HL-60/S4 treated with retinoic acid at 250 ng/mL for 4 days and 3 days (cell line): Measurements from ENCODE around the gene RRP12.
"Not testable (repeated sequence)": the region's sequence is repeated elsewhere in the genome, so short reads cannot be mapped to it uniquely, and the experiment has no call there.

Experiments
- in situ Hi-C: fragments of 300-500 bp; cut with MboI; formaldehyde crosslinking; loops from 2 replicates; pipeline ENCODE4 v1.7.0; 2022; ENCODE audit warnings: low sequenced_read_pairs

The RRP12 gene

DNA sequence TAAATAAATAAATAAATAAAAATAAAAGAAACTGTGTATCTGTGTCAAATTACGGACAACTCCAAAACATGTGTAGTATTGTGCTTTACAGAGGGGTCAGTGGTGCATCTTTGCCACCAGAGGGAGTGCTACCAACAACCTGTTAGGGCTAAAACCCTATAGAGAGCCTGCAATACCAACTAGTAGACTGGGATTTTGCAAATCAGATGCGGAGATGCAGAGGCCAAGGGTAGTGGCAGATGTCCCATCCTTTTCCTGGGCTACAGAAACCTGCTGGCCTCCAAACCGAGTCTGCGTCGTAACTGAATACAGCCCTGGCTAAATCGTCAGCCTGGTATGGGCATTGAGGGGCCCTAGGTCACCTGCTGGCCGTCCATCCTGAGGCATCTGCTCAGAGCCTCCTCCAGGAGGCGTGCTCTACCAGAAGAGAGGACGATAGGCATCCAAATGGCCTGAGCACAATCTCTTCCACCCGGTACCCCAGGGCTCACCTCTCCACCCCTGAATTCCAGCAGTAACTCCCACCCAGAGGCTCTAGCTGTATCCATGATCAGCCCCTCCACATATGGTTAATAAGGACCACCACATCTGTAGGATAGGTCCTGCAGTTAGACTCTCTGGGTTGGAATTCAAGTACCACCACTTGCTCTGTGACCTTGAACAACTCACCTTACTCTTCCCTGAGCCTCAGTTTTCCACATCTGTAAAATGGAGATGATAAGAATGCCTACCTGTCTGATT, 6.2 kb upstream of the RRP12 start:
- in situ Hi-C loops = no loop called here

DNA sequence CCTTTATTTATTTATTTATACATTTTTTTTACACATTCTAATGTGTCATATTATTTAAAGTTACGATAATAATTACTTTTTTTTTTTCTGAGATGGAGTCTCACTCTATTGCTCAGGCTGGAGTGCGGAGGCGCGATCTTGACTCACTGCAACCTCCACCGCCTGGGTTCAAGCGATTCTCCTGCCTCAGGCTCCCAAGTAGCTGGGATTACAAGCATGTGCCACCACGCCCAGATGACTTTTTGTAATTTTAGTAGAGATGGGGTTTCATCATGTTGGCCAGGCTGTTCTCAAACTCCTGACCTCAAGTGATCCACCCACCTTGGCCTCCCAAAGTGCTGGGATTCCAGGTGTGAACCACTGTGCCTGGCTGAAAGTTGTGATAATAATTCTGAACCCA, 5.3 kb upstream of the RRP12 start:
- in situ Hi-C loops = not testable (repeated sequence)

DNA sequence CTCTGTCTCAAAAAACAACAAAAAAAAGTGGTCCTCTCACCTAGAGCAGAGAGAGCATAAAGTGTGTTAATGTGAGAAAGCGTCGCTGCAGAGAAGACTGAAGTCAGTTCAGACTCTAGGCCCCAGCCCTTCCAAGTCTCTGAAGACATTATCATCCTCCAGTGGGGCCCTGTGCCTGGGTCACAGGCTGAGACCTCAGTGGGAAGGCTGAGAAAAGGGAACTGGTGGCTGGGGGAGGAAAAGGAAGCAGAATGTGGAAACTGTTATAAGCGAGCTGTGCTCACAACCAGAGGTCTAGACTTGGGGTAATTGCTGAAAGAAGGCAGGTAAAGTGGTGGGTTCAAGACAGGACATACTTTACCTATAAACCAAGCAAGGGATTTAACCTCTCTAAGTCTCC, 4.9 kb upstream of the RRP12 start:
- in situ Hi-C loops = no loop called here

DNA sequence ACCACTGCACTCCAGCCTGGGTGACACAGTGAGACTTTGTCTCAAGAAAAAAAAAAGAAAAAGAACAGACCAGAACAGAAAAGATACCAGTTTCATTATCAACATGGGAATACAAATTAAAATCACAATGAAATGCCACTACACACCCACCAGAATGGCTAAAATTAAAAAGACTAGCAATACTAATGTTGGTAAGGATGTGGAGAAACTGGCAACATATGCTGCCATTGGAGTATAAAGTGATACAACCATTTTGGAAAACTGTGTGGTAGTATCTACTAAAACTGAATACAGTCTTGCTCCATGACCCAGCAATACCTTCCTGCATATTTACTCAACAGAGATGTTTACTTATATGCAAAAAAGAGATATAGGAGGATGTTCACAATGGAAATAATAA, 2.9 kb upstream of the RRP12 start:
- in situ Hi-C loops = no loop called here

DNA sequence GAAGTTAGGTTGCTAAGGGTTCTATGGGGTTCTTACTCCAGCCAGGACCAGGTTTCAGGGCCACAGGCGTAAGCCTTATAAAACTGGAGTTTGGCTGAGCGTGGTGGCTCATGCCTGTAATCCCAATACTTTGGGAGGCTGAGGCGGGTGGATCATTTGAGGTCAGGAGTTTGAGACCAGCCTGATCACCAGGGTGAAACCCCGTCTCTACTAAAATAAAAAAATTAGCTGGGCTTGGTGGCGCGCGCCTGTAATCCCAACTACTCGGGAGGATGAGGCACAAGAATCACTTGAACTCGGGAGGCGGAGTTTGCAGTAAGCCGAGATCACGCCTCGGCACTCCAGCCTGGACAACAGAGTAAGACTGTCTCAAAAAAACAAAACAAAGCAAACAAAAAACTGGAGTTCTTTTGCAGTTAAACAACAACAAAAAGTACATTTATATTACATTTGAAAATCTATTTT, 347 bp upstream of the RRP12 start:
- in situ Hi-C loops = no loop called here

DNA sequence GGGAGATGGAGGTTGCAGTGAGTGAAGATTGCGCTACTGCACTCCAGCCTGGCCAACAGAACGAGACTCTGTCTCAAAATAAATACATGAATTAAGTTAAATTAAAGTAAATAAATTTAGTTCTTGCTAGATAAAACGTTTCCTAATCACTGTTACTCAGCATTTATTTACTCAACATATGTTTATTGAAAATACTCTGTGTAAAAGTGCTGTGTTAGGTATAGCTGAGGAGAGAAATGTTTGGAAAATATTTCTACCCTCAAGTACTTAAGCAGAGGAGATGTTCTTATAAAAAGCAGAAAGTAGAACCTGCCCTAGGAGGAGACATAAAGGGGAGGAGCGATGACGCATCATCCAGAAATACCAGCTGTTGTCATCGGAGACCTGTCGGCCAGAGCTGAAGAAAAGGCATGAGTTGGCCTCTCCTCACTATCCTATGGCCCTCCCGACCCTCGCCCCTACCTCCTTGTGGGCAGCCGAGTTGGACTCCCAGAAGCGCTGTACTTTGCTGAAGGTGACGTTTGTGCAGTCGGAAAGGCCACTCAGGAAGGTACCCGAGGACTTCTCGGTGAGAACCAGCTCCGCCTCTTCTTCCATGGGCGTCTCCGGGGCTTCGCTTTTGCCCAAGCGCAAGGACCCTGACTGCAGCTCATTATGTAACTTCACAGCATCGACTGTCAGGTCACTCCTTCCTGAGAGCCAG, 1.1 kb downstream of the RRP12 start:
- in situ Hi-C loops = no loop called here

DNA sequence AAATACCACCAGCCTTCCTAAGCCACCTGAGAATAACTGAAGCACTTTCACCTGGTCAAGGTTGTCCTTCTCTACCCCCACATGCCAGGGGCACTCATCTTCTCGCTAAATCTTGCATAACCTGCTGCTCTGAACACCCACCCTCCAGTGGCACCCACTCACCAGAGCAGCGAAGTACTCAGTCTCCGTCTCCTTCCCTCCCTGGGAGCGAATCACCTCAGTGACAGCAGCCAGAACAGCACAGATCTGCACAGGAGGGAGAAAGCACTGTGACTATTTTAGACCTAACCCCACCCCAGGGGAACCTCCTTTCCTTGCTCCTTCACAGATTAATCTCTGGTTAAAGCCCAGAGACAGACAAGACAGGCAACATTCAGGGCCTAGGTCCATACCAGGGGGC, 5.1 kb downstream of the RRP12 start:
- in situ Hi-C loops = no loop called here

DNA sequence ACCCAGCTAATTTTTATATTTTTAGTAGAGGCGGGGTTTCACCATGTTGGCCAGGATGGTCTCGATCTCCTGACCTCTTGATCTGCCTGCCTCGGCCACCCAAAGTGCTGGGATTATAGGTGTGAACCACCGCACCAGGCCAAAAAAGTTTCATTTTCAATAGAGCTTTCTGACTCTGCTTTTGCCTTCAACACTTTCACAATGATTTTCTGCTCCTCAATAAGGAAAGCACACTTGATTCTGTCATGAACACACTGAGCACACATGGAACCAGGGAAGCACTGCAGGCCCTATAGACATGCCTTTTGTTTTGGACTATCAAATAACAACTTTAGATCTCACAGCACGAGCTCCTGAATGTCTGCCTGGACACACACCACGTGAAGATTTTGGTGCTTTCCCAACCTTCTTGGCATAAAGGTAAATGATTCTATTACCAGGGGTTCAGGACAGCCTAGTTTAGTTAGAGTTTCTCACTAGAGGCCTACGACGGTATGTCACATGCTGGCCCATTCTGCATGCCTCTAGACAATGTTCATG, 8.0 kb downstream of the RRP12 start:
- in situ Hi-C loops = no loop called here

DNA sequence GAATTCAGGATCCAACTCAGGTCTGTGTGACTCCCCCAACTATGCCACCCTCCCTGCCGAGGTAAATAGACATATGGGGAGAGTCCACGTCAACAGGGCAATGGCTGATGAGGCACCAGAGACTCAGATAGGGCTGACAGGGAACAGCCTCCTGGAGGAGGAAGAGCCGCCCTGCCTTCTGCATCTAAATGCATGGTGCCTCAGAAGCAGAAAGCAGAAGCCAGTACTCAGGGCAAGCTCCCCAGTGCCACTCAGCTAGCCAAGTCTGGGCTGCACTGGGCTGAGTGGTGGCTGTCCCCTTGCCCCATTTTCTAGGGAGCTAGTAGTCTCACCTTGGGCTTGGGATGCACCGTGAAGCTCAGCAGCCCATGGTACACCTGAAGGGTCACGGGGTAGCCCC, 11.0 kb downstream of the RRP12 start:
- in situ Hi-C loops = no loop called here

DNA sequence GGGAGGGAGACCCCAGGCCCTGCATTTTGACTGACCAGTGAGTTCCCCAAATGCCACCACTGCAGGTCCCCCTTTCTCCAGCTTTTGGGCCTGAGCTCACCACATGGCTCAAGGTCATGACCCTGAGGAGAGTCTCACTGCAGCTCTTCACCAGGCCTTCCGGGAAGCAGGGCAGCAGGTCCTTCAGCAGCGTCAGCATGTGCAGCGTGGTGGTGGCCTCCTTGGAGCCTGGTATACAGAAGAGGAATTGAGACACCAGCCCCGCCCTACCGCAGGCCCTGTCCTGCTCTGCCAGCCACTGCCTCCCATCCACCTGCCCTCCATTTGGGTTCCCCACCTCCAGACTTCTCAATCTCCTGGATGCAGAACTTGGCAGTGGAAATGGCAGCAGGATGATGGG, 13.0 kb downstream of the RRP12 start:
- in situ Hi-C loops = no loop called here

DNA sequence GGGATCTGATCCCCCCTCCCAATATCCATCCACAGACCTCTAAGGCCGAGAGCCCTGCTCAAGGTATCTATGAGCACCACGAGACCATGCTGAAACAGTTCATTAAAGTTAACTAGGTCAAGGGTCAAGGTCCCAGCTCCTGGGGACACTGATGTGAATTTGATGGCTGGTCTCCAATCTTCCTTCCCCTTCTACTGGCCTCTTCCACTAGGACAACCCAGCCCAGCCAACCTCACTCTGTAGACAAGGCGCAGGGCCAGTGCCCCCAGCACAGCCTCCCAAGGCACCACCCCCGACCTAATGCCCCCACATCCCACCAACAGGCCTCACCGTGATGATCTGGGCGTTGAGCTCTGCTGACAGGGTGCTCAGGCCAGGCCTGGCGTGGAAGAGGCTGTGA, 15.6 kb downstream of the RRP12 start:
- in situ Hi-C loops = no loop called here

DNA sequence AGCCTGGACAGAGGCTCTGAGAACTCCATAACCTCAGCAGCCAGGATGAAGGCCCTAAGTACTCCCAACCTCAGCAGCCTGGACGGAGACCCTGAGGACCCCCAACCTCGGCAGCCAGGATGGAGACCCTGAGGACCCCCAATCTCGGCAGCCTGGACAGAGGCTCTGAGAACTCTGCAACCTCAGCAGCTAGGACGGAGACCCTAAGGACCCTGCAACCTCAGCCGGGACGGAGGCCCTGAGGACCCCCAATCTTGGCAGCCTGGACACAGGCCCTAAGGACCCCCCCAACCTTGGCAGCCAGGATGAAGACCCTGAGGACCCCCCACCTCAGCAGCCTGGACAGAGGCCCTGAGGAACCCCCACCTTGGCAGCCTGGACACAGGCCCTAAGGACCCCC, 16.5 kb downstream of the RRP12 start:
- in situ Hi-C loops = no loop called here

DNA sequence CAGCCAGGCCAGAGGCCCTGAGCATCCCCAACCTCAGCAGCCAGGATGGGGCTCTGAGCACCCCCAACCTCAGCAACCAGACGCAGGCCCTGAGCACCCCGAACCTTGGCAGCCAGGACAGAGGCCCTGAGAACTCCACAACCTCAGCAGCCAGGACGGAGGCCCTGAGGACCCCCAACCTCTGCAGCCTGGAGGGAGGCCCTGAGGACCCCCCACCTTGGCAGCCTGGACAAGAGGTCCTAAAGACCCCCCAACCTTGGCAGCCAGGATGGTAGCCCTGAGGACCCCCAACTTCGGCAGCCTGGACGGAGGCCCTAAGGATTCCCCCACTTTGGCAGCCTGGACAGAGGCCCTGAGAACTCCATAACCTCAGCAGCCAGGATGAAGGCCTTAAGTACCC, 17.0 kb downstream of the RRP12 start:
- in situ Hi-C loops = no loop called here

DNA sequence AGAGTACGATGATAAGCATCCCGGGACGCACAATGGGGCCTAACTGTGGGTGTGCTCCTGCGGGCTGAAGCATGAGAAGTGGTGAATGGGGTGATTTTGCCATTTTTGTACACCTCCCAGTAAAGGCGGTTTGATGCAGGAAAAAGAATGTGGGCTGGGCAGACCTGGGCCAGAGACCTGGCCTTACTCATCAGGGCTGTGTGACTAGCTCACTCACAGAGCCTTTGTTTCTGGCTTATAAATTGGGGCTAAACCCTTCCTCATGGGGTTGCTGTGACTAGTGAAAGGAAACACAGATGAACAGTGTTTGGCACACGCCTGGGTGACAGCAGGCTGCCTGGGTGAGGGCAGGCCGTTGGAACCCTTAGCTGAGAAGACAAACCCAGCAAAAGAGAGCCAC, 18.0 kb downstream of the RRP12 start:
- in situ Hi-C loops = no loop called here

DNA sequence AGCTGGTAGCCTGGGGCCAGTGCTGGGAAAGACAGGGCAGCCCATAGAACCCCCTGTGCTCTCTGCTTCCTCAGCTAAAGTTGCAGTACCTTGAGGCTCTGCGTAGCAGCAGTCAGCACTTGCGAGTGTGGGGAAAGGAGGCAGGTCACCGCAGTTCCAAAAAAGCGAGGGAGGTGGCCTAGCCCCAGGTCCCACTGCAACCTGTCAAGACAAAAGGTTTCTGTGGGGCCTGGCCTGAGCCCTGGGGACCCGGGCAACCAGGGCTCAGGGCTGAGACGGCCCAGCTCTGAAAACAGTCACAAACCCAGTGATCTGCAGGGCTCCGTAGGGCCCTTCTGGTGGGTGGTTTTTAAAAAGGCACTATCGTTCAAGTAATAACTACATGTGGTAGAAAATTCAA, 19.5 kb downstream of the RRP12 start:
- in situ Hi-C loops = no loop called here

DNA sequence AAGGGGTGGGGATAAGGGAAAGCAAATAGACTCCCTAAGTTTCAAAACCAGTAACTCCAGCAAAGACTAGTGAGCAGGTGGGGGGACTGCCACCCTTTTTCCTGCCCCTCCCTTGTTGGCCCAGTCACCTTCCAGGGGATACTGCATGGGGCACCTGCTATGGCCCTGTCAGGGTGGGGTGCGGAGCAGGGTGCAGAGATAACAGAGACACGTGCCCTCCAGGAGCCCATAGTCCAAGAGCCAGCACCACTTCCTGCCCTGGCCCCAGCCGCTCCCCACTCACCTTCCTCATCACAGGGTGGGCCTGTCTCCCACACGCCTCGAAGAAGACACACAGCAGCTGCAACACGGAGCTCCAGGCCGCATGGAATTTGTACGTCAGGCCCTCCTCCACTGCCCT, 20.6 kb downstream of the RRP12 start:
- in situ Hi-C loops = no loop called here

DNA sequence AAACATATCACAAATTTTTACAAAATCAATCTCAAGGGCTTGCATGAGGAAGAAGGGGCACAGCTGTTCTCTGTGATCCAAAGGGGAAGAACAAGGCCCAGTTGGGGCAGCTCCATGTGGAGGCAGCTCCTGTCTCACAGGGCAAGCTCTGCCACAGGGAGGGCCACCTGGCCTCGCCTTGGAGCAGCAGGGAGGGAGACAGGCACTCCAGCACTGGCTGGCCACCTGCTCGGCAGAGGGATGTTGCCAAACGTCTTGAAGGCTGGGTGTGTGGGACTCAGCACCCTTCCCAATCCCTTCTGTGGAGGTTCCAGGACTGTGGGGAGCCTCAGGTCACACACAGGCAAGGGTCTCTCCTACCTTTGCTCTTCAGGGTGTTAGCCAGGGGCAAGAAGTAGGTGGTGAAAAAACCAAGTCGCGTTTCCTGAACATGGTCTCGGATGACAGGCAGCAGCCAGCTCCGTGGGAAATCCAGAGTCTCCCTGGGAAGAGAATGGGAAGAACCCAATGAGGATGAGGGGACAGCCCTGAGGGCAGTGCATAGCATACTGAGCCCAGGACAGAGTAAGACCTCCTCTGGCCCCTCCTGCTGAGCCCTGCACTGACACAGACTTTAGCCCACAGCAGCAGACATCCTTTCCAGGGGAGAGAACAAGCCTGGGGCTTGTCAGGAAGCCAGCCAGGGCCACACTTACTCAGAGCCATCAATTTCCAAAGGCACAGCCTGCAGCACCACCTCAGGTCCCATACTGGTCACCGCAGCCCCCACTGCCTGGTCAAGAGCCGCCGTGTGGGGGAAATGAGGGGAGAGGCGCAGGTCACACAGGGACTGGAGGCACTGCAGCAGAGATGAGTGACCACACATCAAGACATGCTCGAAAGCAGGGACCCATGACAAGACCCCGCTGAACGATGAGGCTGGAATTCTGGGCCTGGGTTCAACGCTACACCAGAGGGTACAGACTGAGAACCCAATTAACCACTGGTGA, 21.9 kb downstream of the RRP12 start:
- in situ Hi-C loops = no loop called here

DNA sequence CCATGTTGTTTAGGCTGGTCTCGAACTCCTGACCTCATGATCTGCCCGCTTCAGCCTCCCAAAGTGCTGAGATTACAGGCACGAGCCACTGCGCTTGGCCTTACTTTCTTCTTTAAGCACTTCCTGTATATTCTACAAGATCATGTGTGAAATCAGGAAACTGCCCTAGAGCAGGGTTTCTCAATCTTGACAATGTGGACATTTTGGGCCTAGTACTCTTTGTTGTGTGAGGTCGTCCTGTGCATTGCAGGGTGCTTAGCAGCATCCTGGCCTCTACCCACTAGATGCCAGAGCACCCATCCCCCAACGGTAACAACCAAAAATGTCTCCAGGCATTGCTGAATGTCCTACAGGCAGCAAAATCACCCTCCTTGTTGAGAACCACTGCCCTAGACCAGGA, 24.7 kb downstream of the RRP12 start:
- in situ Hi-C loops = no loop called here

DNA sequence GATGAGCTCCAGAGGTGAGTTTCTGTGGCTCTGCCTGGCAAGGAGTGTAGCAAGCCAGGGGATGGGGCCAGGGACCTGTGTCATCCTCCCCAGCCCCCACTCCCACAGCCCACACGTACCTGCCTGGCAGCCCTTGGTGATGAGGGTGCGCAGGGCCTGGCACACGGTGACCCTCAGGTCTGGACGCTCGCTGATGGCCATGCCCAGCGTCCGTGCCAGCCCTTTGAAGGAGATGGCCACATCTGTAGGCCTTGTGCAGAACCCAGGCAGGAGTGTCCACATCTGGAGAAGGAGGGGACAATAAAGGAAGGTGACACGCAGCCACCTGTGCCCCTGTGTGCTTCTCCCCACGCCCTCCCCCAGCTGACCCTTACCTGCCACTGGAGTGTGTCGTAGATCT, 27.7 kb downstream of the RRP12 start:
- in situ Hi-C loops = no loop called here

DNA sequence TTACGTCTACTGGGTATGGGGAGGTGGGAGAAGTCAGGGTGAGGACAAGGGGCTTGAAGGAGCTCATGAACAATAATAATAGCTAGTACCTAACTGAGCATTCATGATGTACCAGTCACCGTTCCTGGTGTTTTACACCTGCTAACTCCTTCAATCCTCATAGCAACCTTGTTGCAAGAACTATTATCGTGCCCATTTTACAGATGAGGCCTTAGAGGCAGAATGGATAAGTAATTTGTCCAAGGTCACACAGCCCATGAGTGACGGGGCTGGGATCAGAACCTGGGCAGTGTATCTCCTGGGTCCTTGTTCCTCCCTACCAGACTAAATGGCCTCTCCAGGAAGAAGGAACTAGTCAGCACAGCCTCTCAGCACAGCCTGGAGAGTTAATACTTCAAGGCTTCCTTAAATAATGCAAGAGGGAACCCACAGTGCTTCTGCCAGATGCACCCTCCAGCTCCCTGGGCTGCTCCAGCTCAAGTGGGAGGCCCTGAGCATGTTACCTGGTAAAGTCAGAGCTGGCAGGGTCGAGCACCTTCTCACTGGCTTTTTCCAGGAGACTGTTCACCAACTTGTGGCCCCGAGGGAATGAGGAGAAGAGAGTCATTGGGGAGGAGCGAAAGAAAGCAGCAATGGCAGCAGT, 28.8 kb downstream of the RRP12 start:
- in situ Hi-C loops = no loop called here

DNA sequence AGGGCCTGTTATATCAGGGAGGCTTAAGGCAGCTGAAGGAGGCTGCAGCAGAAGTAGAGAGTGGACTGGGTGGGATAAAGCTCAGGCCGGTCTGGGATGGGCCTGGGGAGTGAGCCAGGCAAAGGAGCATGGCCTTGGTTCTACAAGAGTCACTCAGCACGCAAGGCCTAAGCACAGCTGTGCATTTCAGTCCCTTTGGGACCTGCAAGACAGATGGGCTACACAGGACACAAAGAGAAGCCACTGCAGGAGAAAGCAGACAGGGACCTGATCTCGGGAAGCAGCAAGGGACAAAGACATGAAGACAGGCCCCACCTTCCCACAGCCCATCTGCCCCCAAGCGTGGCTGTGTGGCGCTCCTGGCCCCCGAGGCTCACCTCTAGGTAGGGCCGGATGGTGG, 29.4 kb downstream of the RRP12 start:
- in situ Hi-C loops = no loop called here
